HCT116 (cell line): Measurements from ENCODE around the gene PKN3. TPM values are rescaled to one million over a fixed set of nuclear protein-coding genes. Genes with fewer than 3 reads are reported as not detected.

ENCODE experiments used
- ATAC-seq: fragments of 200-7000 bp; cut with Tn5 transposase; 2 replicates; pipeline ENCODE4 v1.9.1; 2020; ENCODE audit warnings: mild to moderate bottlenecking, moderate library complexity
- BruUV-seq: library from RNA; stranded (reverse); fragments of 400-500 nt; replicated peaks from 2 replicates; lab custom pipeline; 2021; lab: Mats Ljungman, UMichigan
- CTCF ChIA-PET: fragments of 300-600 bp; sonication (Branson Sonifier 250); formaldehyde crosslinking; loops from one replicate; lab custom pipeline; 2021; ENCODE audit warnings: antibody characterized with exemption; lab: Charles Lee
- POLR2A ChIA-PET: fragments of 300-600, 350-600 bp; sonication (Branson Sonifier 250); formaldehyde crosslinking; loops from one replicate; lab custom pipeline; 2021; ENCODE audit warnings: antibody characterized with exemption; lab: Charles Lee
- RAD21 ChIA-PET, 2 experiments: fragments of 300-600 bp; sonication (Branson Sonifier 250); formaldehyde crosslinking; loops; one replicate each; lab custom pipeline; 2023; ENCODE audit warnings: low total read pairs in 2 of 2; ENCODE audit not compliant: uncharacterized antibody in 2 of 2, unreplicated experiment in 2 of 2, low non-redundant PET in 1 of 2; lab: Charles Lee
- DNase-seq: peaks from one replicate; pipeline ENCODE4 v3.0.0-alpha.2; 2010; ENCODE audit warnings: low read depth, low spot score
- H2AFZ ChIP-seq: fragments of 200-600 bp; shearing (Covaris generic), sonication (generic); 2 replicates; pipeline ENCODE4 v1.6.1; 2017; ENCODE audit warnings: low read depth, mixed run types, mixed read lengths, antibody characterized with exemption, low read length; ENCODE audit not compliant: poor library complexity, severe bottlenecking
- H3K27ac ChIP-seq: 2 replicates; pipeline ENCODE4 v1.5.1; 2012; ENCODE audit warnings: low read depth, low read length
- H3K27me3 ChIP-seq: fragments of 200-600 bp; sonication (generic); 2 replicates; pipeline ENCODE4 v1.6.1; 2016; ENCODE audit warnings: mixed run types, low read length, mixed read lengths; ENCODE audit not compliant: insufficient read depth
- H3K36me3 ChIP-seq, 2 experiments: fragments of 200-500 bp in 1 of 2; fragments of 200-600 bp in 1 of 2; sonication (Bioruptor generic) in 1 of 2; sonication (generic) in 1 of 2; 2 replicates each; pipeline versions ENCODE4 v1.5.1 to v1.6.1; 2014 to 2016; ENCODE audit warnings: low read length in 2 of 2, inconsistent platforms in 1 of 2, mixed read lengths in 1 of 2, mixed run types in 1 of 2; ENCODE audit not compliant: insufficient read depth in 2 of 2, control insufficient read depth in 1 of 2
- H3K4me1 ChIP-seq, 2 experiments: fragments of 200-600 bp in 1 of 2; sonication (generic) in 1 of 2; 2 replicates each; pipeline versions ENCODE4 v1.5.1 to v1.6.1; 2012 to 2017; ENCODE audit warnings: low read length in 2 of 2, inconsistent platforms in 1 of 2, mild to moderate bottlenecking in 1 of 2, mixed read lengths in 1 of 2, mixed run types in 1 of 2, moderate library complexity in 1 of 2; ENCODE audit not compliant: insufficient read depth in 2 of 2, control insufficient read depth in 1 of 2
- H3K4me2 ChIP-seq: fragments of 200-600 bp; sonication (generic); 2 replicates; pipeline ENCODE4 v1.6.1; 2017; ENCODE audit warnings: mixed run types, low read length, mixed read lengths
- H3K4me3 ChIP-seq, 2 experiments: fragments of 200-600 bp in 1 of 2; sonication (generic) in 1 of 2; replicated peaks in 1 of 2; 2 replicates each; pipeline ENCODE4 v1.5.1; 2011 to 2016; ENCODE audit warnings: low read length in 2 of 2, control low read depth in 1 of 2, low read depth in 1 of 2, mild to moderate bottlenecking in 1 of 2, mixed read lengths in 1 of 2, mixed run types in 1 of 2
- H3K79me2 ChIP-seq: fragments of 200-600 bp; sonication (generic); 2 replicates; pipeline ENCODE4 v1.6.1; 2017; ENCODE audit warnings: mild to moderate bottlenecking, mixed run types, low read length, moderate library complexity, mixed read lengths; ENCODE audit not compliant: insufficient read depth
- H3K9ac ChIP-seq: fragments of 200-600 bp; sonication (generic); 2 replicates; pipeline ENCODE4 v1.6.1; 2016; ENCODE audit warnings: low read length, mixed read lengths
- H3K9me2 ChIP-seq: fragments of 200-600 bp; sonication (generic), shearing (Covaris generic); 2 replicates; pipeline ENCODE4 v1.6.1; 2017; ENCODE audit warnings: mixed run types, mild to moderate bottlenecking, moderate library complexity; ENCODE audit not compliant: insufficient read depth
- H3K9me3 ChIP-seq, 2 experiments: fragments of 200-500 bp in 1 of 2; fragments of 200-600 bp in 1 of 2; sonication (Bioruptor generic) in 1 of 2; sonication (generic) in 1 of 2; 2 replicates each; pipeline ENCODE4 v1.6.1; 2014 to 2017; ENCODE audit warnings: low read length in 2 of 2, mixed read lengths in 2 of 2, inconsistent platforms in 1 of 2, low read depth in 1 of 2, mild to moderate bottlenecking in 1 of 2, mixed run types in 1 of 2, moderate library complexity in 1 of 2; ENCODE audit not compliant: control insufficient read depth in 1 of 2, insufficient read depth in 1 of 2
- H4K20me1 ChIP-seq: fragments of 200-600 bp; sonication (generic), shearing (Covaris generic); 2 replicates; pipeline ENCODE4 v1.6.1; 2017; ENCODE audit warnings: mixed run types, mild to moderate bottlenecking, moderate library complexity; ENCODE audit not compliant: insufficient read depth
- CEBPB ChIP-seq: IDR thresholded peaks from 2 replicates; pipeline ENCODE4 v1.6.1; 2012; ENCODE audit warnings: low read depth
- CTCF ChIP-seq, 3 experiments: fragments of 200-600 bp in 1 of 3; sonication (generic) in 1 of 3; IDR thresholded peaks in 2 of 3; conservative IDR thresholded peaks in 1 of 3; 2 replicates each; pipeline ENCODE4 v1.5.1; 2012 to 2017; ENCODE audit warnings: low read depth in 2 of 3, low read length in 2 of 3, antibody characterized with exemption in 1 of 3, borderline replicate concordance in 1 of 3, control low read depth in 1 of 3, mild to moderate bottlenecking in 1 of 3, mixed read lengths in 1 of 3, mixed run types in 1 of 3, moderate library complexity in 1 of 3; ENCODE audit not compliant: insufficient read depth in 1 of 3
- ELF1 ChIP-seq: IDR thresholded peaks from 2 replicates; pipeline ENCODE4 v1.6.1; 2012; ENCODE audit warnings: low read depth, borderline replicate concordance
- EZH2 ChIP-seq: fragments of 200-600 bp; sonication (generic); IDR thresholded peaks from 2 replicates; pipeline ENCODE4 v1.6.1; 2017; ENCODE audit warnings: antibody characterized with exemption, mixed run types
- EZH2phosphoT487 ChIP-seq: fragments of 200-600 bp; IDR thresholded peaks from 2 replicates; pipeline ENCODE4 v1.6.1; 2018; ENCODE audit warnings: antibody characterized with exemption, borderline replicate concordance
- JUND ChIP-seq: IDR thresholded peaks from 2 replicates; pipeline ENCODE4 v1.6.1; 2012
- REST ChIP-seq: IDR thresholded peaks from 2 replicates; pipeline ENCODE4 v1.6.1; 2012; ENCODE audit warnings: low read depth
- SIN3A ChIP-seq: IDR thresholded peaks from 2 replicates; pipeline ENCODE4 v1.6.1; 2012; ENCODE audit warnings: low read depth
- SP1 ChIP-seq: IDR thresholded peaks from 2 replicates; pipeline ENCODE4 v1.6.1; 2012; ENCODE audit warnings: low read depth
- ZBTB33 ChIP-seq: IDR thresholded peaks from 2 replicates; pipeline ENCODE4 v1.6.1; 2011; ENCODE audit warnings: mild to moderate bottlenecking, low read length, moderate library complexity; ENCODE audit not compliant: insufficient replicate concordance; ENCODE audit errors: extremely low read depth
- ZFX ChIP-seq: fragments of 450-650 bp; IDR thresholded peaks from 2 replicates; pipeline ENCODE4 v1.6.1; 2017
- intact Hi-C: fragments of 100-400 bp; cut with micrococcal nuclease; formaldehyde crosslinking; loops from 2 replicates; pipeline ENCODE4 v1.10.0; 2022
- total RNA-seq: library from RNA; stranded (reverse); gene quantifications from one replicate; pipeline ENCODE4 v1.2.1, GENCODE V29; 2021; ENCODE audit not compliant: unreplicated experiment

The PKN3 gene
- total RNA-seq, 1 experiment from 2014 or later, result 37.9 TPM

GRCh38 chr9:128742401-128742800, 40.1 kb downstream of the PKN3 start:
- DNase-seq, result no peak
- Histone ChIP-seq H3K9me2 (no peaks in the 10 kb centered on the region), H3K36me3 (no peaks in the 10 kb centered on the region), H3K4me3 (no peak overlapping the region), H3K9me3 (no peaks in the 10 kb centered on the region), H3K79me2 (no peaks in the 10 kb centered on the region), H3K4me1 (no peaks in the 10 kb centered on the region), H4K20me1 (no peaks in the 10 kb centered on the region), H3K9ac (no peak overlapping the region)
- ChIA-PET RAD21 (no interaction called here), POLR2A (no interaction called here), CTCF (interaction anchor here (1.3 kb wide), 1 partner anchor 9 kb away, joined by 3 read pairs; no protein-coding TSS in a partner anchor)
- intact Hi-C loops, result no loop called here
- ATAC-seq, result no peak
- BruUV-seq, result no TSS peak
- no peak for TF ChIP-seq EZH2phosphoT487
- no peak for TF ChIP-seq REST
- TF ChIP-seq ZBTB33, result no peak
- TF ChIP-seq SIN3A, result no peak
- no peak for TF ChIP-seq CTCF (IDR thresholded peaks at IDR 0.05 in 2 of 3, conservative IDR thresholded peaks at IDR 0.05 in 1 of 3; ENCODE audit: borderline replicate concordance in 1 of 3, insufficient read depth in 1 of 3, low read depth in 2 of 3, low read length in 2 of 3)
- no peak for TF ChIP-seq SP1
- TF ChIP-seq ZFX, result no peak
- TF ChIP-seq ELF1, result no peak
- TF ChIP-seq JUND, result no peak
- no peak for TF ChIP-seq CEBPB
- TF ChIP-seq EZH2, result no peak
- TF ChIP-seq, all 23 proteins: peak for 0
- Histone ChIP-seq H3K4me2 (no peak overlapping the region), H2AFZ (no peak overlapping the region), H3K27me3 (no peaks in the 10 kb centered on the region), H3K27ac (no peak overlapping the region)
